ENCODE results near the gene YTHDC2.

DNA sequence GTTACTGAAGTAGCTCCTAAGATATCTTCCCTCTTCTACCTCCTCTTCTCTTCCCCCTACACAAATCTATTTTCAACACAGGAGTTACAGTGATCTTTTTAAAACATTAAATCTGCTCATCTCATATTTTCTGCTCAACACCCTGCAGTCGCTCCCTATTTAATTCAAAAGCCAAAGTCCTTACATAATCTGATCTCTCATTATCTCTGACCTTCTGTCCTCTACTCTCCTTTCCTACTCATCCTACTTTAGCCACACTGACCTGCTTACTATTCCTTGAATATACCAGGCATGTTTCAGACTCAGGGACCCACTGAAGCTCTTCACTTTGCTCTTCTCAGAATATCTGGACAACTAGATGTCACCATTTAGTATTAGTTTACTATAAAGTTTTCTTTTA, 87.9 kb downstream of the YTHDC2 start:
- TF ChIP-seq GATA3 (IDR thresholded peaks at IDR 0.05; ENCODE audit: low read depth, low read length) (no peak), GATA2 (IDR thresholded peaks at IDR 0.05; ENCODE audit: low read depth, low read length) (no peak)

All from SH-SY5Y (cell line).